Measurements from ENCODE around the gene ATP5PD. TPM values are rescaled to one million over a fixed set of nuclear protein-coding genes. Genes with fewer than 3 reads are reported as not detected.

The ATP5PD gene
- total and polyA plus RNA-seq, 2 of the 13 experiments (the other 11 are each of a cell fraction or from before 2014, with no cell fraction given), result 158 to 428 TPM

GRCh38 chr17:75019710-75020109, 27.1 kb downstream of the ATP5PD start:
- H3K9ac ChIP-seq (ENCODE audit: insufficient read depth, low read depth, low read length), result no peak overlapping the region
- H3K36me3 ChIP-seq (replicated peaks in 1 of 2; ENCODE audit: control insufficient read depth in 1 of 2, insufficient read depth in 2 of 2, low read length in 2 of 2), result peaks cover 25 to 29% of the 10 kb centered on the region in 2 experiments
- no TSS peak for BruUV-seq (replicated peaks)
- CTCF ChIA-PET (ENCODE audit: low intra/inter-chr PET ratio, low total read pairs), result no interaction called here
- 96% methylated on average over 3 of the region's 3 CpGs for WGBS (ENCODE audit: low lambda C conversion rate)
- FAIRE-seq (no peak), DNase-seq (ENCODE audit: low spot score) (no peak), ATAC-seq (no peak)
- no peaks in the 10 kb centered on the region for H3K79me2 ChIP-seq (ENCODE audit: insufficient read depth, low read length)
- no peak overlapping the region for H3K4me2 ChIP-seq (ENCODE audit: low read depth, low read length)
- TF ChIP-seq ZNF549 (CRISPR knock-in tag; IDR thresholded peaks at IDR 0.05) (no peak), AGO2 (optimal IDR thresholded peaks at IDR 0.05; ENCODE audit: low read depth, low read length) (no peak), PHB2 (IDR thresholded peaks at IDR 0.05; ENCODE audit: partially characterized antibody) (no peak), FOSL2 (CRISPR knock-in tag; IDR thresholded peaks at IDR 0.05) (no peak), ZNF841 (CRISPR knock-in tag; IDR thresholded peaks at IDR 0.05; ENCODE audit: borderline replicate concordance) (no peak), TBX2 (CRISPR knock-in tag; IDR thresholded peaks at IDR 0.05; ENCODE audit: borderline replicate concordance) (no peak), JUNB (CRISPR knock-in tag; IDR thresholded peaks at IDR 0.05; ENCODE audit: borderline replicate concordance) (no peak), REPIN1 (CRISPR knock-in tag; IDR thresholded peaks at IDR 0.05; ENCODE audit: borderline replicate concordance, low read depth) (no peak), ZNF446 (CRISPR knock-in tag; IDR thresholded peaks at IDR 0.05) (no peak), ZNF414 (CRISPR knock-in tag; IDR thresholded peaks at IDR 0.05) (no peak), POGK (CRISPR knock-in tag; conservative IDR thresholded peaks at IDR 0.05) (no peak)
- TF ChIP-seq, protein P1, sequence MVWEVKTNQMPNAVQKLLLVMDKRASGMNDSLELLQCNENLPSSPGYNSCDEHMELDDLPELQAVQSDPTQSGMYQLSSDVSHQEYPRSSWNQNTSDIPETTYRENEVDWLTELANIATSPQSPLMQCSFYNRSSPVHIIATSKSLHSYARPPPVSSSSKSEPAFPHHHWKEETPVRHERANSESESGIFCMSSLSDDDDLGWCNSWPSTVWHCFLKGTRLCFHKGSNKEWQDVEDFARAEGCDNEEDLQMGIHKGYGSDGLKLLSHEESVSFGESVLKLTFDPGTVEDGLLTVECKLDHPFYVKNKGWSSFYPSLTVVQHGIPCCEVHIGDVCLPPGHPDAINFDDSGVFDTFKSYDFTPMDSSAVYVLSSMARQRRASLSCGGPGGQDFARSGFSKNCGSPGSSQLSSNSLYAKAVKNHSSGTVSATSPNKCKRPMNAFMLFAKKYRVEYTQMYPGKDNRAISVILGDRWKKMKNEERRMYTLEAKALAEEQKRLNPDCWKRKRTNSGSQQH (CRISPR knock-in tag; IDR thresholded peaks at IDR 0.05; ENCODE audit: low read depth), result no peak
- TF ChIP-seq, protein P2, sequence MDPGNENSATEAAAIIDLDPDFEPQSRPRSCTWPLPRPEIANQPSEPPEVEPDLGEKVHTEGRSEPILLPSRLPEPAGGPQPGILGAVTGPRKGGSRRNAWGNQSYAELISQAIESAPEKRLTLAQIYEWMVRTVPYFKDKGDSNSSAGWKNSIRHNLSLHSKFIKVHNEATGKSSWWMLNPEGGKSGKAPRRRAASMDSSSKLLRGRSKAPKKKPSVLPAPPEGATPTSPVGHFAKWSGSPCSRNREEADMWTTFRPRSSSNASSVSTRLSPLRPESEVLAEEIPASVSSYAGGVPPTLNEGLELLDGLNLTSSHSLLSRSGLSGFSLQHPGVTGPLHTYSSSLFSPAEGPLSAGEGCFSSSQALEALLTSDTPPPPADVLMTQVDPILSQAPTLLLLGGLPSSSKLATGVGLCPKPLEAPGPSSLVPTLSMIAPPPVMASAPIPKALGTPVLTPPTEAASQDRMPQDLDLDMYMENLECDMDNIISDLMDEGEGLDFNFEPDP (CRISPR knock-in tag; conservative IDR thresholded peaks at IDR 0.05), result no peak
- TF ChIP-seq, protein P3, sequence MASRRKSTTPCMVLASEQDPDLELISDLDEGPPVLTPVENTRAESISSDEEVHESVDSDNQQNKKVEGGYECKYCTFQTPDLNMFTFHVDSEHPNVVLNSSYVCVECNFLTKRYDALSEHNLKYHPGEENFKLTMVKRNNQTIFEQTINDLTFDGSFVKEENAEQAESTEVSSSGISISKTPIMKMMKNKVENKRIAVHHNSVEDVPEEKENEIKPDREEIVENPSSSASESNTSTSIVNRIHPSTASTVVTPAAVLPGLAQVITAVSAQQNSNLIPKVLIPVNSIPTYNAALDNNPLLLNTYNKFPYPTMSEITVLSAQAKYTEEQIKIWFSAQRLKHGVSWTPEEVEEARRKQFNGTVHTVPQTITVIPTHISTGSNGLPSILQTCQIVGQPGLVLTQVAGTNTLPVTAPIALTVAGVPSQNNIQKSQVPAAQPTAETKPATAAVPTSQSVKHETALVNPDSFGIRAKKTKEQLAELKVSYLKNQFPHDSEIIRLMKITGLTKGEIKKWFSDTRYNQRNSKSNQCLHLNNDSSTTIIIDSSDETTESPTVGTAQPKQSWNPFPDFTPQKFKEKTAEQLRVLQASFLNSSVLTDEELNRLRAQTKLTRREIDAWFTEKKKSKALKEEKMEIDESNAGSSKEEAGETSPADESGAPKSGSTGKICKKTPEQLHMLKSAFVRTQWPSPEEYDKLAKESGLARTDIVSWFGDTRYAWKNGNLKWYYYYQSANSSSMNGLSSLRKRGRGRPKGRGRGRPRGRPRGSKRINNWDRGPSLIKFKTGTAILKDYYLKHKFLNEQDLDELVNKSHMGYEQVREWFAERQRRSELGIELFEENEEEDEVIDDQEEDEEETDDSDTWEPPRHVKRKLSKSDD (CRISPR knock-in tag; IDR thresholded peaks at IDR 0.05; ENCODE audit: low read depth), result no peak
- H3K4me1 ChIP-seq (ENCODE audit: insufficient read depth, low read length), result peaks cover 12% of the 10 kb centered on the region
- H3K27me3 ChIP-seq (ENCODE audit: control insufficient read depth in 1 of 2, insufficient read depth in 2 of 2, low read length in 2 of 2), result no peaks in the 10 kb centered on the region
- H3K9me3 ChIP-seq (ENCODE audit: low read length), result no peaks in the 10 kb centered on the region
- in situ Hi-C loops (cut with HindIII; ENCODE audit: extremely low pct_ligation_motif_present, low pct_unique_long_range_greater_than_20kb), result no loop called here
- no peak overlapping the region for H3K27ac ChIP-seq (ENCODE audit: extremely low read length, insufficient read depth, low read length)
- H3K4me3 ChIP-seq (replicated peaks in 1 of 3; ENCODE audit: insufficient read depth in 1 of 3, low read depth in 2 of 3, low read length in 3 of 3), result no peak overlapping the region
- POLR2A ChIA-PET, result no interaction called here
- no peaks in the 10 kb centered on the region for H4K20me1 ChIP-seq (ENCODE audit: insufficient read depth, low read length)
- no peak overlapping the region for H2AFZ ChIP-seq (ENCODE audit: low read length)
- intact Hi-C loops (cut with micrococcal nuclease; ENCODE audit: unreplicated experiment), result no loop called here
